Hair follicle dermal papilla cell (primary cell): ENCODE data around the gene HYAL2. TPM values are rescaled to one million over a fixed set of nuclear protein-coding genes. Genes with fewer than 3 reads are reported as not detected.

ENCODE experiments used
- total RNA-seq: library from RNA; depleted of rRNA; stranded (reverse); fragments of >200 nt; gene quantifications from 2 replicates; pipeline ENCODE4 v1.2.3, GENCODE V29; 2012

HYAL2 gene
- total RNA-seq, 1 donor, result 35.0 TPM

Other genes with a start within 250 kb of the HYAL2 start
- gene RBM5, start 233.8 kb downstream of the HYAL2 start, total RNA-seq, result 146 and 200 TPM in 2 replicates
- 3.6 and 4.5 TPM in 2 replicates for gene SEMA3F, start 167.4 kb downstream of the HYAL2 start, total RNA-seq
- not detected in 2 replicates for gene GNAT1, start 131.1 kb downstream of the HYAL2 start, total RNA-seq
- not detected in 2 replicates for gene SLC38A3, start 117.5 kb downstream of the HYAL2 start, total RNA-seq
- gene GNAI2, start 86.5 kb downstream of the HYAL2 start, total RNA-seq, result 387 and 426 TPM in 2 replicates
- gene SEMA3B, start 53.6 kb downstream of the HYAL2 start, total RNA-seq, result 2.4 and 4.6 TPM in 2 replicates
- gene LSMEM2, start 43.7 kb downstream of the HYAL2 start, total RNA-seq, result not detected in 2 replicates
- gene IFRD2, start 30.3 kb downstream of the HYAL2 start, total RNA-seq, result 48.2 and 49.1 TPM in 2 replicates
- gene HYAL3, start 23.3 kb downstream of the HYAL2 start, total RNA-seq, result 2.1 and 3.8 TPM in 2 replicates
- gene NAA80, start 23.3 kb downstream of the HYAL2 start, total RNA-seq, result 7.6 and 9.4 TPM in 2 replicates
- 0.49 and 0.65 TPM in 2 replicates for gene HYAL1, start 19.2 kb downstream of the HYAL2 start, total RNA-seq
- gene TUSC2, start 5.5 kb upstream of the HYAL2 start, total RNA-seq, result 13.8 and 15.9 TPM in 2 replicates
- gene RASSF1, start 18.1 kb upstream of the HYAL2 start, total RNA-seq, result 30.8 and 37.2 TPM in 2 replicates
- gene ZMYND10, start 23.0 kb upstream of the HYAL2 start, total RNA-seq, result 0.65 and 2.1 TPM in 2 replicates
- 19.1 TPM in 2 replicates for gene NPRL2, start 28.0 kb upstream of the HYAL2 start, total RNA-seq
- 19.1 and 21.9 TPM in 2 replicates for gene CYB561D2, start 28.1 kb upstream of the HYAL2 start, total RNA-seq
- 70.3 and 75.8 TPM in 2 replicates for gene TMEM115, start 36.8 kb upstream of the HYAL2 start, total RNA-seq
- 0.12 TPM in 1 of 2 replicates, not detected in the other for gene CACNA2D2, start 180.9 kb upstream of the HYAL2 start, total RNA-seq
- 28.6 and 35.6 TPM in 2 replicates for gene C3orf18, start 245.0 kb upstream of the HYAL2 start, total RNA-seq
- gene HEMK1, start 246.8 kb upstream of the HYAL2 start, total RNA-seq, result 13.3 and 16.6 TPM in 2 replicates